Ectodermal cell (in vitro differentiated cells): ENCODE data around the gene SLC25A36.

ENCODE experiments used
- H3K27ac ChIP-seq: 2 replicates; pipeline ENCODE4 v1.7.0; 2013; ENCODE audit warnings: mild to moderate bottlenecking, low read depth, low read length; ENCODE audit not compliant: insufficient read depth, poor library complexity, severe bottlenecking
- H3K27me3 ChIP-seq: 2 replicates; pipeline ENCODE4 v1.7.0; 2013; ENCODE audit warnings: mild to moderate bottlenecking, low read length; ENCODE audit not compliant: insufficient read depth, control insufficient read depth, poor library complexity, severe bottlenecking
- H3K36me3 ChIP-seq: one replicate; pipeline ENCODE4 v1.7.0; 2013; ENCODE audit warnings: low read length; ENCODE audit not compliant: control insufficient read depth, insufficient read depth
- H3K4me1 ChIP-seq: one replicate; pipeline ENCODE4 v1.7.0; 2013; ENCODE audit warnings: low read length; ENCODE audit not compliant: control insufficient read depth, insufficient read depth
- H3K4me3 ChIP-seq: 2 replicates; pipeline ENCODE4 v1.7.0; 2013; ENCODE audit warnings: low read depth, low read length, control low read depth; ENCODE audit not compliant: insufficient read depth
- H3K9me3 ChIP-seq: 2 replicates; pipeline ENCODE4 v1.7.0; 2013; ENCODE audit warnings: mild to moderate bottlenecking, low read length, moderate library complexity; ENCODE audit not compliant: control insufficient read depth
- WGBS, 2 experiments: methylation state at CpG; one replicate each; pipeline ENCODE4 v1.1.7; 2013; ENCODE audit warnings: missing lambda C conversion rate in 2 of 2; 5-methylcytosine and 5-hydroxymethylcytosine counted together

Gene SLC25A36

GRCh38 chr3:140911822-140912221 lies 29.8 kb upstream of the SLC25A36 start:
- Histone ChIP-seq H3K27ac (no peak overlapping the region), H3K27me3 (no peaks in the 10 kb centered on the region), H3K4me3 (no peak overlapping the region), H3K4me1 (no peaks in the 10 kb centered on the region), H3K36me3 (no peaks in the 10 kb centered on the region), H3K9me3 (no peaks in the 10 kb centered on the region)
- 83 to 94% methylated on average over 2 of the region's 2 CpGs for WGBS, 2 experiments

- no peak overlapping the region for H3K27ac ChIP-seq
- WGBS, 2 experiments, result 85 to 93% methylated on average over 5 of the region's 5 CpGs
- H3K27me3 ChIP-seq, result no peaks in the 10 kb centered on the region
- H3K9me3 ChIP-seq, result no peaks in the 10 kb centered on the region
- H3K4me1 ChIP-seq, result no peaks in the 10 kb centered on the region
- H3K4me3 ChIP-seq, result no peak overlapping the region
- H3K36me3 ChIP-seq, result no peaks in the 10 kb centered on the region
Measured at GRCh38 chr3:140913728-140914127, 27.9 kb upstream of the SLC25A36 start.

GRCh38 chr3:140914384-140914945 lies 27.2 kb upstream of the SLC25A36 start:
- Histone ChIP-seq H3K9me3 (no peaks in the 10 kb centered on the region), H3K27ac (no peak overlapping the region), H3K4me3 (no peak overlapping the region), H3K4me1 (no peaks in the 10 kb centered on the region), H3K36me3 (no peaks in the 10 kb centered on the region), H3K27me3 (no peaks in the 10 kb centered on the region)
- WGBS, 2 experiments, result 82 to 92% methylated on average over 4 of the region's 4 CpGs

GRCh38 chr3:140916603-140917002 lies 25.0 kb upstream of the SLC25A36 start:
- Histone ChIP-seq H3K27ac (no peak overlapping the region), H3K36me3 (no peaks in the 10 kb centered on the region), H3K4me3 (no peak overlapping the region)

GRCh38 chr3:140917772-140918171 lies 23.9 kb upstream of the SLC25A36 start:
- Histone ChIP-seq H3K4me3 (no peak overlapping the region), H3K36me3 (no peaks in the 10 kb centered on the region), H3K27ac (no peak overlapping the region), H3K9me3 (no peaks in the 10 kb centered on the region), H3K27me3 (no peaks in the 10 kb centered on the region), H3K4me1 (no peaks in the 10 kb centered on the region)
- WGBS, 2 experiments, result 88 to 91% methylated on average over 5 of the region's 5 CpGs

More at GRCh38 chr3:140916603-140917002, 25.0 kb upstream of the SLC25A36 start:
- Histone ChIP-seq H3K9me3 (no peaks in the 10 kb centered on the region), H3K27me3 (no peaks in the 10 kb centered on the region), H3K4me1 (no peaks in the 10 kb centered on the region)

GRCh38 chr3:140920029-140920428 lies 21.6 kb upstream of the SLC25A36 start:
- Histone ChIP-seq H3K4me3 (no peak overlapping the region), H3K27ac (no peak overlapping the region), H3K4me1 (no peaks in the 10 kb centered on the region), H3K36me3 (no peaks in the 10 kb centered on the region), H3K27me3 (no peaks in the 10 kb centered on the region), H3K9me3 (no peaks in the 10 kb centered on the region)
- 83 to 96% methylated on average over 2 of the region's 2 CpGs for WGBS, 2 experiments

GRCh38 chr3:140922634-140923033 lies 19.0 kb upstream of the SLC25A36 start:
- 61 to 83% methylated on average over 1 of the region's 1 CpG for WGBS, 2 experiments
- no peaks in the 10 kb centered on the region for H3K9me3 ChIP-seq
- H3K4me1 ChIP-seq, result no peaks in the 10 kb centered on the region
- no peak overlapping the region for H3K27ac ChIP-seq
- H3K36me3 ChIP-seq, result no peaks in the 10 kb centered on the region
- H3K27me3 ChIP-seq, result no peaks in the 10 kb centered on the region
- no peak overlapping the region for H3K4me3 ChIP-seq

GRCh38 chr3:140924097-140924873 lies 17.4 kb upstream of the SLC25A36 start:
- WGBS, 2 experiments, result 87 to 93% methylated on average over 6 of the region's 6 CpGs
- Histone ChIP-seq H3K36me3 (no peaks in the 10 kb centered on the region), H3K27me3 (no peaks in the 10 kb centered on the region), H3K9me3 (no peaks in the 10 kb centered on the region), H3K4me1 (no peaks in the 10 kb centered on the region), H3K4me3 (no peak overlapping the region), H3K27ac (no peak overlapping the region)

- H3K4me1 ChIP-seq, result no peaks in the 10 kb centered on the region
- 83 to 90% methylated on average over 2 to 3 of the region's 3 CpGs for WGBS, 2 experiments
- H3K9me3 ChIP-seq, result no peaks in the 10 kb centered on the region
Measured at GRCh38 chr3:140927279-140928069, 14.2 kb upstream of the SLC25A36 start.

GRCh38 chr3:140929446-140929845 lies 12.2 kb upstream of the SLC25A36 start:
- Histone ChIP-seq H3K9me3 (no peaks in the 10 kb centered on the region), H3K27ac (no peak overlapping the region), H3K36me3 (no peaks in the 10 kb centered on the region), H3K4me3 (no peak overlapping the region), H3K4me1 (no peaks in the 10 kb centered on the region), H3K27me3 (no peaks in the 10 kb centered on the region)
- 93 to 100% methylated on average over 1 of the region's 1 CpG for WGBS, 2 experiments

More at GRCh38 chr3:140927279-140928069, 14.2 kb upstream of the SLC25A36 start:
- no peak overlapping the region for H3K4me3 ChIP-seq
- no peaks in the 10 kb centered on the region for H3K27me3 ChIP-seq
- no peaks in the 10 kb centered on the region for H3K36me3 ChIP-seq
- H3K27ac ChIP-seq, result no peak overlapping the region
